OCI-LY1 (cell line): ENCODE data around the gene CDK11A.

Experiments used
- CTCF ChIP-seq: fragments of 200-600 bp; sonication (generic), shearing (Covaris generic); IDR thresholded peaks from 2 replicates; pipeline ENCODE4 v1.5.1; 2017; ENCODE audit warnings: mild to moderate bottlenecking, antibody characterized with exemption, low read length, moderate library complexity, mixed read lengths
- EZH2 ChIP-seq: fragments of 200-600 bp; sonication (generic), shearing (Covaris generic); IDR thresholded peaks from 2 replicates; pipeline ENCODE4 v1.8.0; 2017; ENCODE audit warnings: borderline replicate concordance, mixed run types, mild to moderate bottlenecking, antibody characterized with exemption, low read length, moderate library complexity, mixed read lengths

GRCh38 chr1:1669468-1670440 is 54.4 kb downstream of the CDK11A start:
- TF ChIP-seq CTCF (no peak), EZH2 (no peak)
